ENCODE measurements around the gene PRKCA. TPM values are rescaled to one million over a fixed set of nuclear protein-coding genes. Genes with fewer than 3 reads are reported as not detected.

PRKCA gene
- total and polyA plus RNA-seq, 2 of the 13 experiments (the other 11 are each of a cell fraction or from before 2014, with no cell fraction given): 18.5 to 21.5 TPM

GRCh38 chr17:66459811-66460270, 157.4 kb downstream of the PRKCA start (continued):
- TF ChIP-seq MYPOP (CRISPR knock-in tag; IDR thresholded peaks at IDR 0.05): peak; percentile 70; the same call in 1 of the 2 replicates
- no peak for TF ChIP-seq ZNF703 (CRISPR knock-in tag; IDR thresholded peaks at IDR 0.05; ENCODE audit: borderline replicate concordance)
- TF ChIP-seq NFATC3 (CRISPR knock-in tag; IDR thresholded peaks at IDR 0.05): 0 out of 2 replicates have a peak, but pooled peaks have one; percentile 31
- TF ChIP-seq ZNF790 (CRISPR knock-in tag; IDR thresholded peaks at IDR 0.05; ENCODE audit: borderline replicate concordance): no peak
- peak; percentile 72; the same call in 1 of the 2 replicates for TF ChIP-seq ZSCAN29 (CRISPR knock-in tag; conservative IDR thresholded peaks at IDR 0.05)
- no peak for TF ChIP-seq ZNF10 (CRISPR knock-in tag; IDR thresholded peaks at IDR 0.05; ENCODE audit: borderline replicate concordance, low read depth)
- TF ChIP-seq JUNB (CRISPR knock-in tag; IDR thresholded peaks at IDR 0.05; ENCODE audit: borderline replicate concordance): peak; percentile 83; the same call in 1 of the 2 replicates
- 0 out of 2 replicates have a peak, but pooled peaks have one; percentile 29 for TF ChIP-seq ZNF556 (CRISPR knock-in tag; IDR thresholded peaks at IDR 0.05; ENCODE audit: borderline replicate concordance)
- TF ChIP-seq, protein P1, sequence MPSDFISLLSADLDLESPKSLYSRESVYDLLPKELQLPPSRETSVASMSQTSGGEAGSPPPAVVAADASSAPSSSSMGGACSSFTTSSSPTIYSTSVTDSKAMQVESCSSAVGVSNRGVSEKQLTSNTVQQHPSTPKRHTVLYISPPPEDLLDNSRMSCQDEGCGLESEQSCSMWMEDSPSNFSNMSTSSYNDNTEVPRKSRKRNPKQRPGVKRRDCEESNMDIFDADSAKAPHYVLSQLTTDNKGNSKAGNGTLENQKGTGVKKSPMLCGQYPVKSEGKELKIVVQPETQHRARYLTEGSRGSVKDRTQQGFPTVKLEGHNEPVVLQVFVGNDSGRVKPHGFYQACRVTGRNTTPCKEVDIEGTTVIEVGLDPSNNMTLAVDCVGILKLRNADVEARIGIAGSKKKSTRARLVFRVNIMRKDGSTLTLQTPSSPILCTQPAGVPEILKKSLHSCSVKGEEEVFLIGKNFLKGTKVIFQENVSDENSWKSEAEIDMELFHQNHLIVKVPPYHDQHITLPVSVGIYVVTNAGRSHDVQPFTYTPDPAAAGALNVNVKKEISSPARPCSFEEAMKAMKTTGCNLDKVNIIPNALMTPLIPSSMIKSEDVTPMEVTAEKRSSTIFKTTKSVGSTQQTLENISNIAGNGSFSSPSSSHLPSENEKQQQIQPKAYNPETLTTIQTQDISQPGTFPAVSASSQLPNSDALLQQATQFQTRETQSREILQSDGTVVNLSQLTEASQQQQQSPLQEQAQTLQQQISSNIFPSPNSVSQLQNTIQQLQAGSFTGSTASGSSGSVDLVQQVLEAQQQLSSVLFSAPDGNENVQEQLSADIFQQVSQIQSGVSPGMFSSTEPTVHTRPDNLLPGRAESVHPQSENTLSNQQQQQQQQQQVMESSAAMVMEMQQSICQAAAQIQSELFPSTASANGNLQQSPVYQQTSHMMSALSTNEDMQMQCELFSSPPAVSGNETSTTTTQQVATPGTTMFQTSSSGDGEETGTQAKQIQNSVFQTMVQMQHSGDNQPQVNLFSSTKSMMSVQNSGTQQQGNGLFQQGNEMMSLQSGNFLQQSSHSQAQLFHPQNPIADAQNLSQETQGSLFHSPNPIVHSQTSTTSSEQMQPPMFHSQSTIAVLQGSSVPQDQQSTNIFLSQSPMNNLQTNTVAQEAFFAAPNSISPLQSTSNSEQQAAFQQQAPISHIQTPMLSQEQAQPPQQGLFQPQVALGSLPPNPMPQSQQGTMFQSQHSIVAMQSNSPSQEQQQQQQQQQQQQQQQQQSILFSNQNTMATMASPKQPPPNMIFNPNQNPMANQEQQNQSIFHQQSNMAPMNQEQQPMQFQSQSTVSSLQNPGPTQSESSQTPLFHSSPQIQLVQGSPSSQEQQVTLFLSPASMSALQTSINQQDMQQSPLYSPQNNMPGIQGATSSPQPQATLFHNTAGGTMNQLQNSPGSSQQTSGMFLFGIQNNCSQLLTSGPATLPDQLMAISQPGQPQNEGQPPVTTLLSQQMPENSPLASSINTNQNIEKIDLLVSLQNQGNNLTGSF (CRISPR knock-in tag; IDR thresholded peaks at IDR 0.05): no peak
- TF ChIP-seq GATA4 (IDR thresholded peaks at IDR 0.05; ENCODE audit: borderline replicate concordance, low read depth): peak; percentile 14; the same call in 1 of the 2 replicates
- TF ChIP-seq SALL2 (CRISPR knock-in tag; IDR thresholded peaks at IDR 0.05): 0 out of 2 replicates have a peak, but pooled peaks have one; percentile 53
- peak; percentile 6; the same call in 1 of the 2 replicates for TF ChIP-seq LCORL (IDR thresholded peaks at IDR 0.05)
- TF ChIP-seq LCORL (CRISPR knock-in tag; IDR thresholded peaks at IDR 0.05): peak; percentile 90
- peak; percentile 87 for TF ChIP-seq FOXP4 (CRISPR knock-in tag; IDR thresholded peaks at IDR 0.05)
- TF ChIP-seq KAT2B (IDR thresholded peaks at IDR 0.05; ENCODE audit: borderline replicate concordance, low read depth, low read length): 0 out of 2 replicates have a peak, but pooled peaks have one; percentile 15
- peak; percentile 24; the same call in 1 of the 2 replicates for TF ChIP-seq SMC3 (IDR thresholded peaks at IDR 0.05; ENCODE audit: low read length)
- TF ChIP-seq, protein P2, sequence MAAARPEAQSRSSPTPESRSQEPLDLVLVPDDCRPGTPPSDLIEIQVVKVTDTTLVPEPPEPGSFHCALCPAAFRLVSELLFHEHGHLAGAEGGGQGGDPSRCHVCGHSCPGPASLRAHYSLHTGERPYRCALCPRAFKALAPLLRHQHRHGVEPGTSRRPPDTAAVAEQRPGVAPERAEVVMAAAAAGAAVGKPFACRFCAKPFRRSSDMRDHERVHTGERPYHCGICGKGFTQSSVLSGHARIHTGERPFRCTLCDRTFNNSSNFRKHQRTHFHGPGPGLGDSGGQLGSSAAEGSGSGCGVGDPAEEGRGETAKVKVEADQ (CRISPR knock-in tag; IDR thresholded peaks at IDR 0.05; ENCODE audit: borderline replicate concordance): no peak
- TF ChIP-seq, protein P3, sequence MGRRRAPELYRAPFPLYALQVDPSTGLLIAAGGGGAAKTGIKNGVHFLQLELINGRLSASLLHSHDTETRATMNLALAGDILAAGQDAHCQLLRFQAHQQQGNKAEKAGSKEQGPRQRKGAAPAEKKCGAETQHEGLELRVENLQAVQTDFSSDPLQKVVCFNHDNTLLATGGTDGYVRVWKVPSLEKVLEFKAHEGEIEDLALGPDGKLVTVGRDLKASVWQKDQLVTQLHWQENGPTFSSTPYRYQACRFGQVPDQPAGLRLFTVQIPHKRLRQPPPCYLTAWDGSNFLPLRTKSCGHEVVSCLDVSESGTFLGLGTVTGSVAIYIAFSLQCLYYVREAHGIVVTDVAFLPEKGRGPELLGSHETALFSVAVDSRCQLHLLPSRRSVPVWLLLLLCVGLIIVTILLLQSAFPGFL (CRISPR knock-in tag; IDR thresholded peaks at IDR 0.05): no peak
- TF ChIP-seq JUN (CRISPR knock-in tag; IDR thresholded peaks at IDR 0.05): peak; percentile 82

All from HepG2 (cell line).